Stimulated activated naive CD8-positive, alpha-beta T cell treated with anti-CD3 and anti-CD28 coated beads, Interleukin-15, amount 100 ng/mL, for 72 hours (primary cell): Measurements from ENCODE around the gene RFX4.
A peak's percentile ranks its signal among the peaks of the same experiment; 100 is the strongest.

ENCODE experiments used
- ATAC-seq: fragments of 150-1000 bp; cut with Tn5 transposase; 2 replicates; pipeline ENCODE4 v1.10.0; 2021; ENCODE audit warnings: mild to moderate bottlenecking, moderate library complexity
- DNase-seq, 2 donors: peaks; one replicate each; pipeline ENCODE4 v3.0.0; 2021 to 2022
- H3K27ac Mint-ChIP-seq, 2 donors: one replicate each; pipeline ENCODE4 v1.8.0; 2022; ENCODE audit warnings: mild to moderate bottlenecking in 2 of 2, mixed read lengths in 2 of 2, moderate library complexity in 2 of 2
- H3K27me3 Mint-ChIP-seq: one replicate; pipeline ENCODE4 v1.8.0; 2022; ENCODE audit warnings: mixed read lengths
- H3K4me1 Mint-ChIP-seq: one replicate; pipeline ENCODE4 v1.8.0; 2022; ENCODE audit warnings: mild to moderate bottlenecking, mixed read lengths
- H3K4me3 Mint-ChIP-seq, 2 donors: one replicate each; pipeline ENCODE4 v1.8.0; 2022; ENCODE audit warnings: mild to moderate bottlenecking in 2 of 2, mixed read lengths in 2 of 2, moderate library complexity in 1 of 2
- H3K9me3 Mint-ChIP-seq, 2 donors: one replicate each; pipeline ENCODE4 v1.8.0; 2022; ENCODE audit warnings: mixed read lengths in 2 of 2

Gene RFX4

GRCh38 chr12:106767954-106768822, 185.4 kb downstream of the RFX4 start:
- no peaks in the 10 kb centered on the region for H3K27me3 Mint-ChIP-seq
- peak overlapping the region in 1 of 2 donors; percentile 45 for H3K4me3 Mint-ChIP-seq
- DNase-seq (no peak), ATAC-seq (no peak)
- peak overlapping the region in 1 of 2 donors; percentile 97 for H3K27ac Mint-ChIP-seq
- H3K4me1 Mint-ChIP-seq = peaks cover 31% of the 10 kb centered on the region
- no peaks in the 10 kb centered on the region for H3K9me3 Mint-ChIP-seq

GRCh38 chr12:106769078-106769477, 186.3 kb downstream of the RFX4 start:
- no peak for DNase-seq
- H3K27me3 Mint-ChIP-seq = no peaks in the 10 kb centered on the region
- no peak overlapping the region for H3K27ac Mint-ChIP-seq

GRCh38 chr12:106769546-106769945, 186.7 kb downstream of the RFX4 start:
- Mint-ChIP-seq H3K27ac (no peak overlapping the region), H3K27me3 (no peaks in the 10 kb centered on the region), H3K9me3 (no peaks in the 10 kb centered on the region), H3K4me3 (no peak overlapping the region), H3K4me1 (peaks cover 35% of the 10 kb centered on the region)
- DNase-seq (no peak), ATAC-seq (no peak)

More at GRCh38 chr12:106769078-106769477, 186.3 kb downstream of the RFX4 start:
- ATAC-seq = no peak
- Mint-ChIP-seq H3K9me3 (no peaks in the 10 kb centered on the region), H3K4me1 (peaks cover 38% of the 10 kb centered on the region), H3K4me3 (no peak overlapping the region)

GRCh38 chr12:106771425-106771824, 188.6 kb downstream of the RFX4 start:
- DNase-seq (no peak), ATAC-seq (no peak)
- Mint-ChIP-seq H3K9me3 (no peaks in the 10 kb centered on the region), H3K27me3 (no peaks in the 10 kb centered on the region), H3K27ac (no peak overlapping the region), H3K4me3 (no peak overlapping the region), H3K4me1 (peaks cover 38% of the 10 kb centered on the region)

- H3K27ac Mint-ChIP-seq = peak overlapping the region; percentile 96 to 99
- peak; percentile 10 for ATAC-seq
- DNase-seq = no peak
- H3K4me1 Mint-ChIP-seq = peaks cover 30% of the 10 kb centered on the region
- no peaks in the 10 kb centered on the region for H3K9me3 Mint-ChIP-seq
- no peaks in the 10 kb centered on the region for H3K27me3 Mint-ChIP-seq
- H3K4me3 Mint-ChIP-seq = peak overlapping the region; percentile 95 to 99
Measured at GRCh38 chr12:106773286-106774004, 190.6 kb downstream of the RFX4 start.

GRCh38 chr12:106774005-106774807, 191.4 kb downstream of the RFX4 start, which contains the start of gene RIC8B:
TSS of gene RIC8B (plus strand) at chr12:106774682. CDS start at chr12:106774746, 64 bp downstream.
- H3K9me3 Mint-ChIP-seq = no peaks in the 10 kb centered on the region
- peak; percentile 87 for ATAC-seq

GRCh38 chr12:106774808-106775524, 192.2 kb downstream of the RFX4 start:
- peaks cover 36% of the 10 kb centered on the region for H3K4me1 Mint-ChIP-seq
- H3K9me3 Mint-ChIP-seq = no peaks in the 10 kb centered on the region
- DNase-seq = no peak
- peak overlapping the region; percentile 95 to 99 for H3K4me3 Mint-ChIP-seq
- no peaks in the 10 kb centered on the region for H3K27me3 Mint-ChIP-seq
- H3K27ac Mint-ChIP-seq = peak overlapping the region; percentile 96 to 98
- peak; percentile 22 for ATAC-seq

More at GRCh38 chr12:106774005-106774807, 191.4 kb downstream of the RFX4 start, which contains the start of gene RIC8B:
- Mint-ChIP-seq H3K27ac (peak within 1 kb of the TSS; percentile 96 to 99), H3K4me1 (peaks cover 30% of the 10 kb centered on the region), H3K4me3 (peak within 1 kb of the TSS; percentile 95 to 99), H3K27me3 (no peaks in the 10 kb centered on the region)
- DNase-seq = peak; percentile 70 to 83

GRCh38 chr12:106776897-106777296, 194.1 kb downstream of the RFX4 start:
- DNase-seq (no peak), ATAC-seq (no peak)
- Mint-ChIP-seq H3K9me3 (no peaks in the 10 kb centered on the region), H3K4me3 (no peak overlapping the region), H3K4me1 (peaks cover 39% of the 10 kb centered on the region), H3K27ac (no peak overlapping the region), H3K27me3 (no peaks in the 10 kb centered on the region)

- Mint-ChIP-seq H3K27ac (no peak overlapping the region), H3K9me3 (no peaks in the 10 kb centered on the region), H3K4me1 (peaks cover 40% of the 10 kb centered on the region), H3K4me3 (no peak overlapping the region), H3K27me3 (no peaks in the 10 kb centered on the region)
- no peak for DNase-seq
- ATAC-seq = no peak
Measured at GRCh38 chr12:106780010-106780631, 197.3 kb downstream of the RFX4 start.

- Mint-ChIP-seq H3K27ac (no peak overlapping the region), H3K4me1 (peaks cover 21% of the 10 kb centered on the region), H3K9me3 (no peaks in the 10 kb centered on the region), H3K4me3 (no peak overlapping the region), H3K27me3 (no peaks in the 10 kb centered on the region)
- DNase-seq = no peak
- ATAC-seq = no peak
Measured at GRCh38 chr12:106782619-106783018, 199.8 kb downstream of the RFX4 start.

GRCh38 chr12:106783515-106783914, 200.7 kb downstream of the RFX4 start:
- Mint-ChIP-seq H3K9me3 (no peaks in the 10 kb centered on the region), H3K27ac (no peak overlapping the region), H3K4me3 (no peak overlapping the region), H3K4me1 (peaks cover 21% of the 10 kb centered on the region), H3K27me3 (no peaks in the 10 kb centered on the region)
- no peak for DNase-seq
- ATAC-seq = no peak

- H3K27me3 Mint-ChIP-seq = no peaks in the 10 kb centered on the region
- no peak overlapping the region for H3K4me3 Mint-ChIP-seq
- DNase-seq (no peak), ATAC-seq (no peak)
- peaks cover 12% of the 10 kb centered on the region for H3K4me1 Mint-ChIP-seq
- H3K9me3 Mint-ChIP-seq = no peaks in the 10 kb centered on the region
- no peak overlapping the region for H3K27ac Mint-ChIP-seq
Measured at GRCh38 chr12:106790020-106790419, 207.2 kb downstream of the RFX4 start.

- ATAC-seq (no peak), DNase-seq (no peak)
- Mint-ChIP-seq H3K4me3 (no peak overlapping the region), H3K27me3 (no peaks in the 10 kb centered on the region), H3K27ac (no peak overlapping the region), H3K4me1 (peaks cover 12% of the 10 kb centered on the region), H3K9me3 (no peaks in the 10 kb centered on the region)
Measured at GRCh38 chr12:106791531-106791930, 208.7 kb downstream of the RFX4 start.

- DNase-seq = no peak
- peaks cover 1% of the 10 kb centered on the region for H3K4me1 Mint-ChIP-seq
- H3K27me3 Mint-ChIP-seq = no peaks in the 10 kb centered on the region
- no peak for ATAC-seq
- H3K27ac Mint-ChIP-seq = no peak overlapping the region
- no peak overlapping the region for H3K4me3 Mint-ChIP-seq
- H3K9me3 Mint-ChIP-seq = no peaks in the 10 kb centered on the region
Measured at GRCh38 chr12:106794369-106794768, 211.6 kb downstream of the RFX4 start.
